ENCODE results near the gene NXF1.

DNA sequence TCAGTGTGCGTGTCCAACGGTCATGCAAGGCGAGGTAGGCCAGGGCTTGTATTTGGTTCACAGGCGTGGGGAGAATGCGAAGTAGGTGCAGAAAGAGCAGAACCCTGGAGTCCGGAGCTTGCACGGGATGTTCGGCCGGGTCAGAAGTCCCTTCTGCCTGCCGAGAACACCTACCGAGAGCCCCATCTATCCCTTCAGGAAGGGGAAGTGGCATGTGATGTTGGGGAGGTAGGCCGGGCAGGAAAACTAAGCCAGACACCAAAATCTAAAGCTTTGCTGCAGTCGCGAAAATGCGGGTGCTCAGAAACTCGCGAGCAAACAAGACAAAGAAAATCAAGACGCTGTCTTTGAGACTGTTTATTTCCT, 34.5 kb downstream of the NXF1 start:
- TF ChIP-seq, protein P1, sequence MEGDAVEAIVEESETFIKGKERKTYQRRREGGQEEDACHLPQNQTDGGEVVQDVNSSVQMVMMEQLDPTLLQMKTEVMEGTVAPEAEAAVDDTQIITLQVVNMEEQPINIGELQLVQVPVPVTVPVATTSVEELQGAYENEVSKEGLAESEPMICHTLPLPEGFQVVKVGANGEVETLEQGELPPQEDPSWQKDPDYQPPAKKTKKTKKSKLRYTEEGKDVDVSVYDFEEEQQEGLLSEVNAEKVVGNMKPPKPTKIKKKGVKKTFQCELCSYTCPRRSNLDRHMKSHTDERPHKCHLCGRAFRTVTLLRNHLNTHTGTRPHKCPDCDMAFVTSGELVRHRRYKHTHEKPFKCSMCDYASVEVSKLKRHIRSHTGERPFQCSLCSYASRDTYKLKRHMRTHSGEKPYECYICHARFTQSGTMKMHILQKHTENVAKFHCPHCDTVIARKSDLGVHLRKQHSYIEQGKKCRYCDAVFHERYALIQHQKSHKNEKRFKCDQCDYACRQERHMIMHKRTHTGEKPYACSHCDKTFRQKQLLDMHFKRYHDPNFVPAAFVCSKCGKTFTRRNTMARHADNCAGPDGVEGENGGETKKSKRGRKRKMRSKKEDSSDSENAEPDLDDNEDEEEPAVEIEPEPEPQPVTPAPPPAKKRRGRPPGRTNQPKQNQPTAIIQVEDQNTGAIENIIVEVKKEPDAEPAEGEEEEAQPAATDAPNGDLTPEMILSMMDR (IDR thresholded peaks at IDR 0.05): no peak
- TF ChIP-seq EP300 (IDR thresholded peaks at IDR 0.05): no peak
